WTC11 (cell line): Measurements from ENCODE around the gene TMEM63C. TPM values are rescaled to one million over a fixed set of nuclear protein-coding genes. Genes with fewer than 3 reads are reported as not detected.

ENCODE experiments used
- ATAC-seq: fragments of 200-7000 bp; cut with Tn5 transposase; 2 replicates; pipeline ENCODE4 v1.10.0; 2021; ENCODE audit warnings: mild to moderate bottlenecking, moderate library complexity
- CTCF ChIA-PET: fragments of 300-600 bp; sonication (Branson Sonifier 250); formaldehyde crosslinking; loops from one replicate; lab custom pipeline; 2021; ENCODE audit warnings: antibody characterized with exemption; lab: Charles Lee
- POLR2A ChIA-PET: fragments of 350-600 bp; sonication (Branson Sonifier 250); formaldehyde crosslinking; loops from one replicate; lab custom pipeline; 2021; ENCODE audit warnings: antibody characterized with exemption; lab: Charles Lee
- DNase-seq: peaks from one replicate; pipeline ENCODE4 v3.0.0; 2021; ENCODE audit warnings: low spot score
- H3K27ac Mint-ChIP-seq: 2 replicates; pipeline ENCODE4 v1.8.0; 2021; ENCODE audit warnings: mixed read lengths
- H3K27me3 Mint-ChIP-seq: 2 replicates; pipeline ENCODE4 v1.8.0; 2021; ENCODE audit warnings: low read depth, mild to moderate bottlenecking, moderate library complexity, mixed read lengths
- H3K36me3 Mint-ChIP-seq: 2 replicates; pipeline ENCODE4 v1.8.0; 2021; ENCODE audit warnings: mixed read lengths
- H3K4me1 Mint-ChIP-seq: 2 replicates; pipeline ENCODE4 v1.8.0; 2022; ENCODE audit warnings: mixed read lengths
- H3K4me3 Mint-ChIP-seq: 2 replicates; pipeline ENCODE4 v1.8.0; 2021; ENCODE audit warnings: mild to moderate bottlenecking, moderate library complexity, mixed read lengths
- H3K9me3 Mint-ChIP-seq: 2 replicates; pipeline ENCODE4 v1.8.0; 2021; ENCODE audit warnings: mixed read lengths
- ATF1 ChIP-seq: sonication (generic); formaldehyde crosslinking; IDR thresholded peaks from 2 replicates; pipeline ENCODE4 v1.8.1; 2023; ENCODE audit warnings: mild to moderate bottlenecking, moderate library complexity, missing genetic modification reagents
- ATF6 ChIP-seq: sonication (generic); formaldehyde crosslinking; IDR thresholded peaks from 2 replicates; pipeline ENCODE4 v1.8.1; 2023; ENCODE audit warnings: mild to moderate bottlenecking, missing genetic modification reagents
- CBFB ChIP-seq: sonication (generic); formaldehyde crosslinking; IDR thresholded peaks from 2 replicates; pipeline ENCODE4 v1.8.1; 2022; ENCODE audit warnings: mild to moderate bottlenecking, low read depth, missing genetic modification reagents
- CTCF ChIP-seq: fragments of 200-600 bp; IDR thresholded peaks from 2 replicates; pipeline ENCODE4 v1.8.0; 2022; ENCODE audit warnings: antibody characterized with exemption
- E2F1 ChIP-seq: sonication (generic); formaldehyde crosslinking; IDR thresholded peaks from 2 replicates; pipeline ENCODE4 v1.8.0; 2022; ENCODE audit warnings: mild to moderate bottlenecking, missing genetic modification reagents
- FOXK1 ChIP-seq: sonication (generic); formaldehyde crosslinking; IDR thresholded peaks from 2 replicates; pipeline ENCODE4 v1.8.0; 2022; ENCODE audit warnings: mild to moderate bottlenecking, moderate library complexity, missing genetic modification reagents
- GTF2I ChIP-seq: fragments of 250-450 bp; sonication (Bioruptor Pico); conservative IDR thresholded peaks from 2 replicates; pipeline ENCODE4 v1.4.0; 2021; ENCODE audit warnings: mild to moderate bottlenecking
- HMGA2 ChIP-seq: fragments of 250-450 bp; sonication (Bioruptor Pico); IDR thresholded peaks from 2 replicates; pipeline ENCODE4 v1.4.0; 2021; ENCODE audit warnings: mild to moderate bottlenecking, moderate library complexity
- IRF1 ChIP-seq: sonication (generic); formaldehyde crosslinking; IDR thresholded peaks from 2 replicates; pipeline ENCODE4 v1.8.0; 2023; ENCODE audit warnings: missing genetic modification reagents
- NFATC4 ChIP-seq: fragments of 250-450 bp; sonication (Bioruptor Pico); IDR thresholded peaks from 2 replicates; pipeline ENCODE4 v1.9.0; 2021; ENCODE audit warnings: mild to moderate bottlenecking
- NR2C2 ChIP-seq: sonication (generic); formaldehyde crosslinking; IDR thresholded peaks from 2 replicates; pipeline ENCODE4 v1.8.0; 2022; ENCODE audit warnings: mild to moderate bottlenecking, missing genetic modification reagents
- NR3C1 ChIP-seq: sonication (generic); formaldehyde crosslinking; conservative IDR thresholded peaks from 2 replicates; pipeline ENCODE4 v1.8.1; 2023; ENCODE audit warnings: low read depth, mild to moderate bottlenecking, missing genetic modification reagents
- PRDM15 ChIP-seq: sonication (generic); formaldehyde crosslinking; IDR thresholded peaks from 2 replicates; pipeline ENCODE4 v1.8.0; 2022; ENCODE audit warnings: missing genetic modification reagents
- PRRX2 ChIP-seq: fragments of 250-450 bp; sonication (Bioruptor Pico); IDR thresholded peaks from 2 replicates; pipeline ENCODE4 v1.8.0; 2021; ENCODE audit warnings: mild to moderate bottlenecking
- SMAD3 ChIP-seq: sonication (generic); formaldehyde crosslinking; IDR thresholded peaks from 2 replicates; pipeline ENCODE4 v1.8.0; 2022; ENCODE audit warnings: missing genetic modification reagents, mild to moderate bottlenecking, borderline replicate concordance
- SP1 ChIP-seq: sonication (generic); formaldehyde crosslinking; conservative IDR thresholded peaks from 2 replicates; pipeline ENCODE4 v1.8.1; 2022; ENCODE audit warnings: missing genetic modification reagents
- TCF7 ChIP-seq: sonication (generic); formaldehyde crosslinking; IDR thresholded peaks from 2 replicates; pipeline ENCODE4 v1.8.0; 2022; ENCODE audit warnings: mild to moderate bottlenecking, low read depth, missing genetic modification reagents, moderate library complexity
- TEAD1 ChIP-seq: sonication (generic); formaldehyde crosslinking; IDR thresholded peaks from 2 replicates; pipeline ENCODE4 v1.8.0; 2022; ENCODE audit warnings: mild to moderate bottlenecking, missing genetic modification reagents
- TEAD4 ChIP-seq: sonication (generic); formaldehyde crosslinking; IDR thresholded peaks from 2 replicates; pipeline ENCODE4 v1.8.0; 2022; ENCODE audit warnings: mild to moderate bottlenecking, missing genetic modification reagents
- ZNF121 ChIP-seq: sonication (generic); formaldehyde crosslinking; IDR thresholded peaks from 2 replicates; pipeline ENCODE4 v1.8.0; 2023; ENCODE audit warnings: missing genetic modification reagents
- ZNF219 ChIP-seq: sonication (generic); formaldehyde crosslinking; IDR thresholded peaks from 2 replicates; pipeline ENCODE4 v1.8.0; 2023; ENCODE audit warnings: missing genetic modification reagents, mild to moderate bottlenecking, borderline replicate concordance
- ZNF396 ChIP-seq: fragments of 250-450 bp; sonication (Bioruptor Pico); IDR thresholded peaks from 2 replicates; pipeline ENCODE4 v1.8.0; 2021; ENCODE audit warnings: mild to moderate bottlenecking, moderate library complexity, borderline replicate concordance
- ZNF416 ChIP-seq: fragments of 250-450 bp; sonication (Bioruptor Pico); IDR thresholded peaks from 2 replicates; pipeline ENCODE4 v1.9.0; 2021; ENCODE audit warnings: mild to moderate bottlenecking, inconsistent platforms
- total RNA-seq: library from RNA; stranded (reverse); gene quantifications from 3 replicates; pipeline ENCODE4 v1.2.3, GENCODE V29; 2021

TMEM63C gene
- total RNA-seq, 1 experiment from 2014 or later = 8.8 TPM

- H3K27me3 Mint-ChIP-seq = no peaks in the 10 kb centered on the region
- no peak overlapping the region for H3K27ac Mint-ChIP-seq
- no peaks in the 10 kb centered on the region for H3K4me1 Mint-ChIP-seq
- ATAC-seq = no peak
- ChIA-PET POLR2A (interaction anchor here (1.0 kb wide), 1 partner anchor 8 kb away, joined by 4 read pairs; no protein-coding TSS in a partner anchor), CTCF (no interaction called here)
- no peak overlapping the region for H3K4me3 Mint-ChIP-seq
- no peaks in the 10 kb centered on the region for H3K36me3 Mint-ChIP-seq
- no peak for DNase-seq
- no peaks in the 10 kb centered on the region for H3K9me3 Mint-ChIP-seq
- no peak for TF ChIP-seq CTCF
- TF ChIP-seq TEAD4 (CRISPR knock-in tag) = no peak
- no peak for TF ChIP-seq SP1
- TF ChIP-seq E2F1 (CRISPR knock-in tag) = no peak
- no peak for TF ChIP-seq SMAD3 (CRISPR knock-in tag)
- no peak for TF ChIP-seq NR2C2 (CRISPR knock-in tag)
- TF ChIP-seq ZNF396 = no peak
- no peak for TF ChIP-seq ATF6 (CRISPR knock-in tag)
- TF ChIP-seq CBFB (CRISPR knock-in tag) = no peak
- TF ChIP-seq PRRX2 = no peak
- no peak for TF ChIP-seq FOXK1 (CRISPR knock-in tag)
- no peak for TF ChIP-seq IRF1 (CRISPR knock-in tag)
- no peak for TF ChIP-seq NR3C1
- TF ChIP-seq, all 79 proteins: peak for 0
Observed at GRCh38 chr14:77241955-77242354, 60.4 kb downstream of the TMEM63C start.

- Mint-ChIP-seq H3K27ac (no peak overlapping the region), H3K36me3 (no peaks in the 10 kb centered on the region), H3K4me3 (no peak overlapping the region), H3K4me1 (no peaks in the 10 kb centered on the region), H3K27me3 (no peaks in the 10 kb centered on the region), H3K9me3 (no peaks in the 10 kb centered on the region)
- no peak for DNase-seq
- TF ChIP-seq PRDM15 (CRISPR knock-in tag) = no peak
- no peak for TF ChIP-seq PRRX2
- no peak for TF ChIP-seq GTF2I (CRISPR knock-in tag)
- no peak for TF ChIP-seq HMGA2
- no peak for TF ChIP-seq NFATC4
- TF ChIP-seq CBFB (CRISPR knock-in tag) = no peak
- no peak for TF ChIP-seq TEAD1 (CRISPR knock-in tag)
- TF ChIP-seq ZNF121 (CRISPR knock-in tag) = no peak
- TF ChIP-seq TCF7 = no peak
- TF ChIP-seq ATF1 = no peak
- TF ChIP-seq ZNF219 = no peak
- no peak for TF ChIP-seq ZNF416 (CRISPR knock-in tag)
- no peak for TF ChIP-seq ZNF396
- POLR2A ChIA-PET = no interaction called here
- CTCF ChIA-PET = no interaction called here
- ATAC-seq = no peak
Observed at GRCh38 chr14:77242752-77243151, 61.2 kb downstream of the TMEM63C start.
